Stomach smooth muscle (tissue), 2 donors: Measurements from ENCODE around the gene FEM1C.

Experiments
- H3K27ac ChIP-seq: one replicate; pipeline ENCODE4 v1.7.0; 2013; ENCODE audit warnings: mild to moderate bottlenecking, low read length, inconsistent platforms
- H3K27me3 ChIP-seq, 2 donors: one replicate each; pipeline ENCODE4 v1.7.0; 2013; ENCODE audit warnings: low read length in 2 of 2; ENCODE audit not compliant: insufficient read depth in 2 of 2, control insufficient read depth in 1 of 2
- H3K36me3 ChIP-seq, 2 donors: one replicate each; pipeline ENCODE4 v1.7.0; 2013; ENCODE audit warnings: low read length in 2 of 2; ENCODE audit not compliant: control insufficient read depth in 2 of 2, insufficient read depth in 2 of 2
- H3K4me1 ChIP-seq: one replicate; pipeline ENCODE4 v1.7.0; 2013; ENCODE audit warnings: low read length; ENCODE audit not compliant: control insufficient read depth, insufficient read depth
- H3K4me3 ChIP-seq, 2 donors: one replicate each; pipeline ENCODE4 v1.7.0; 2013; ENCODE audit warnings: low read length in 2 of 2
- H3K9ac ChIP-seq, 2 donors: one replicate each; pipeline ENCODE4 v1.7.0; 2013; ENCODE audit warnings: low read length in 2 of 2, mild to moderate bottlenecking in 1 of 2
- H3K9me3 ChIP-seq, 2 donors: one replicate each; pipeline ENCODE4 v1.7.0; 2013; ENCODE audit warnings: low read length in 2 of 2; ENCODE audit not compliant: control insufficient read depth in 2 of 2
- donor health status: healthy.
- donor health status: Pancreatic carcinoma.

FEM1C gene

DNA sequence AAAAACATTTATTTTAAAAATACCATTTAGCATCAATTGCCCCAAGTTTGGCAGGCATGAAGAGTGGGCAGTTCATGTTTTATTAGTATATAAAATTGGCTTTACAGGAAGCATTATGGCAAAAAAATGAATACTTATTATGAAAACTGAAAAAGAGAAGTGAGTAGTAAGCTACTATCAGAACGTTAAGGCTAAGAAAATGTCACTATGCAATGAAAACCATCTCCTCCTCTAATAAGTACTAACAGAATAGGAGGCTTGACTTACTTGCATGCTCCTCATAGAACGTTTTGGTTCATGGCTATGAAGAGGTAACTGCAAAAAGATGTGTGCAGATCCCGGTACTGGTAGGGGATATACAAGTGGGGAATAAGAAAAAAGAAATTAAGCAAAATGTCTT is 34.1 kb upstream of the FEM1C start:
- no peak overlapping the region for H3K9ac ChIP-seq
- no peak overlapping the region for H3K4me3 ChIP-seq
- H3K27ac ChIP-seq, result no peak overlapping the region
- H3K36me3 ChIP-seq, result peaks cover 0 to 4% of the 10 kb centered on the region in 2 donors
- no peaks in the 10 kb centered on the region for H3K4me1 ChIP-seq
- no peaks in the 10 kb centered on the region for H3K27me3 ChIP-seq
- no peaks in the 10 kb centered on the region for H3K9me3 ChIP-seq

DNA sequence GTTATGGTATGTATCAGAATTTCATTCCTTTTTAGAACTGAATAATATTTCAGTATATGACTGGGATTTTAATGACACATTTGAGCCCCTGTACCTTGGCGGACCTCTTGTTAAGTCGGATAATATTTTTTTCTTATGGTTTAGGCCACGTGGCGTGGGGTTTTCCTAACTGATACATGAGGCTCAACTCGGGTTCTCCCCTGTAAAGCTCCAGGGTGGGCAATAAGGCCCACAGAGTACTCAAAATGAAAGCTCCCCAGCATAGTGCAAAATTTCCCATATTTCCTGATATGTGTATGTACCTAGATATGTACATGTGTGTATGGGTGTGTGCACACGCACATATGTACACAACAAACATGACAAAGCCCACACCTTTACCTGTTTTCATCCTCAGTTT is 33.2 kb upstream of the FEM1C start:
- Histone ChIP-seq H3K9ac (no peak overlapping the region), H3K4me3 (no peak overlapping the region), H3K9me3 (no peaks in the 10 kb centered on the region), H3K36me3 (peaks cover 0 to 4% of the 10 kb centered on the region in 2 donors), H3K27me3 (no peaks in the 10 kb centered on the region), H3K4me1 (no peaks in the 10 kb centered on the region), H3K27ac (no peak overlapping the region)

DNA sequence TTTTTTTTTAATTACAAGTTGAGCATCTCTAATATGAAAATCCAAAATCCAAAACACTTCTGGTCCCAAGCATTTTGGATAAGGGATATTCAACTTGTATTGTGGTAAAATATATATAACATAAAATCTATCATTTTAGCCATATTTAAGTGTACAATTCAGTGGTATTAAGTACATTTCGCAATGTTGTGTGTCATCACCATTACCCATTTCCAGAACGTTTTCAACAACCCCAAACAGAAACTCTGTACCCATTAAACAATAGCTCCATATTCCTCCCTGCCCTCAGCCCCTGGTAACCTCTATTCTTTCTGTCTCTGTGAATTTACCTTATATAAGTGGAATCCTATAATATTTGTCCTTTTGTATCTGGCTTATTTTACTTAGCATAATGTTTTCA is 32.8 kb upstream of the FEM1C start:
- Histone ChIP-seq H3K4me1 (no peaks in the 10 kb centered on the region), H3K27me3 (no peaks in the 10 kb centered on the region), H3K9me3 (no peaks in the 10 kb centered on the region), H3K9ac (no peak overlapping the region), H3K4me3 (no peak overlapping the region), H3K27ac (no peak overlapping the region), H3K36me3 (peaks cover 0 to 4% of the 10 kb centered on the region in 2 donors)

DNA sequence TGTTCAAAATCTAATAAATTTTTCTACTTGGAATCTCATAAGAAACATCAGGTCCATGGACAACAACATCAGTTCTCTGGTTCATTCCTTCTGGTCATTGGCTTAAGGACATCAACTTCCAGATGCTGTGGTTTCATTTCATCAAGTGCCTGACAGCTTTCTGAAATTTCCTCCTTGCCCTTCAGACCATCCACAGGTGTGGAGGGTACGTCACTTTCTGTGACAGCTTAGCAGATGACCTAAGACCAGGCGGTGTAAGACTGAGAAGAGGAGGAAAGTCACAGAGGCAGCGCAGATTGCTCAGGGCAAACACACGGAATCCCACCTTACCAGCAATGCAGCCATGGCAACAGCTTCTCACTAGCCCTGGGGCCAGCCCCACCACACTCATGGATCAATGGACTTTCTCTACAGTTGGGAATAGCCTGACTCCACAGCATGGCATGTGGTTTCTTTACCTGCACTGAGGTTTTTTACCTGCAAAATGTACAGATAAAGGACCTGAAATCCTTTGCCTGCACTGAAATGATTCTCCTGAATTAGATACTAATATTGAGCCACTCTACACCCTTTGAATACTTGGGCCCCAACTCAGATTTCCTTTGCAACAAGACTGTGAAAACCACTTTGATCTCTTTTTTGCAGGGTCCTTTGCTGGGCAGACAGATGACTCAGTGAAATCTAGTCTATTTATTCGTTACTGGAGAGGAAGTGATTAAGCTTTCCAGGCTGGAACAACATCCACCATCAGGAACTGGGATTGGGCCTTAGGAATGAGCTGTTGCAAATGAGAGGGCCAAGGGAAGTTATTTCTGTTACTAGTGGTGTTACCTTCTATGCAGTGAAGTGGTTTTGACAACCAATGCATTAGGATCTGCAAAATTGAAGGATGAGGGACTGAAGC is 30.8 kb upstream of the FEM1C start:
- H3K4me3 ChIP-seq, result no peak overlapping the region
- H3K9ac ChIP-seq, result no peak overlapping the region

DNA sequence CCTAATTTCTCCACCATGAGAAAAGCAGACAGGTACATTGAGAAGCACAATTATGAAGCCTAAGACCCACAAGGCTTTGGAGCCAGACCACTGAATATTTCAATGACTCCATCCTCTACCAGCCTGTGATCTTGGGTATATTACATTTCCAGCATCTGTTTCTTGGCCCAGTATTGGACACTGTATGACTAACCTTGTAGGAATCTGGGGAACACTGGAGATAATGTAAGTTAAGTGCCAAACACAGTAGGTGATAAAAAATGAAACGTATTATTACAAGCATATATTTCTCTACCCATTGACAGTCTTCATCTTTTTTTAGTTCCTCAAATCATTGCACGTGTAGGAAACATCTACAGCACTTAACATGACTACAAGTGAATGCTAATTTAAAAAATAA is 28.6 kb upstream of the FEM1C start:
- Histone ChIP-seq H3K9ac (no peak overlapping the region), H3K4me1 (no peaks in the 10 kb centered on the region), H3K27ac (no peak overlapping the region), H3K27me3 (no peaks in the 10 kb centered on the region), H3K4me3 (no peak overlapping the region), H3K9me3 (no peaks in the 10 kb centered on the region), H3K36me3 (no peaks in the 10 kb centered on the region)

More for the DNA sequence above, 30.8 kb upstream of the FEM1C start:
- no peaks in the 10 kb centered on the region for H3K9me3 ChIP-seq
- no peak overlapping the region for H3K27ac ChIP-seq
- H3K36me3 ChIP-seq, result peaks cover 0 to 4% of the 10 kb centered on the region in 2 donors
- no peaks in the 10 kb centered on the region for H3K27me3 ChIP-seq
- H3K4me1 ChIP-seq, result no peaks in the 10 kb centered on the region

DNA sequence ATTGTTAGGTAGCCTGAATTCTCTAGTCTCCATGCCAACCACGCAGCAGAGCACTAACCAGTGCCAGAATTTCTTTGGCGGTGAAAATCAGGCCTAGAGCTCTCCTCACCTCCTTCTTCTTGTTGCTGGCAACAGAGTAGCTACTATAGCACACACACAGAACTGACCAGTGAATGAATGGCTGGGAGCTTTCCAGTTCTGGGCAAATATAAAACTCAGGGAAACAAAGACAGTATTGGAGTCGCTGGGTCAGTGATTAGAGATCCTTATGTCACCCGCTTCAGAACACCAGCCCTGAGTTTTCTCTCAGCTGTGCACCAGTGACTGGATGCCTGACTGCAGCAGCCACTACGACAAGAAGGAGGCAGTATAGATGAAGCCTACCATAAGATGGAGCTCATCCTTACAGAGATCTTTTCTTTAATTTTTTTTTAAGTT is 26.9 kb upstream of the FEM1C start:
- H3K4me1 ChIP-seq, result no peaks in the 10 kb centered on the region
- no peak overlapping the region for H3K27ac ChIP-seq
- H3K27me3 ChIP-seq, result no peaks in the 10 kb centered on the region
- H3K36me3 ChIP-seq, result no peaks in the 10 kb centered on the region
- H3K9ac ChIP-seq, result no peak overlapping the region
- H3K9me3 ChIP-seq, result no peaks in the 10 kb centered on the region
- H3K4me3 ChIP-seq, result no peak overlapping the region

DNA sequence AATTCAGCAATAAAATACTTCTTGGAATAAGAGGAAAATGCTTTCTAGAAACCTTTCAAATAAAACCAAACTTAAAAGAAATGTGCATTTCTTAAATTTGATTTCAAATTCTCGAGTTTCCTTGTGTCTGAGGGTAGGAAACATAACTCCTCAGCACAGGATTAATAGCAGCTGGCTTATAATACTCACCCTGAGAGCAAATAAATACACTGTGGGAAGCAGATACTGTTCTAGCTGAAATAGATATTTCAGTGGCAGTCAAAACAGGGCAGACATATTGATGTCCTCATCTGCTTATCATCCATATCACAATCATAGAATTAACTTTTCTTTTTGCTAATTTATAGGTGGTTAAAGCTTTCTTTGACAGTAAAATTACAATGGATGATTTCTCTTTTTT is 24.1 kb upstream of the FEM1C start:
- Histone ChIP-seq H3K36me3 (no peaks in the 10 kb centered on the region), H3K27me3 (no peaks in the 10 kb centered on the region), H3K4me1 (no peaks in the 10 kb centered on the region), H3K4me3 (no peak overlapping the region), H3K27ac (no peak overlapping the region), H3K9me3 (no peaks in the 10 kb centered on the region), H3K9ac (no peak overlapping the region)

DNA sequence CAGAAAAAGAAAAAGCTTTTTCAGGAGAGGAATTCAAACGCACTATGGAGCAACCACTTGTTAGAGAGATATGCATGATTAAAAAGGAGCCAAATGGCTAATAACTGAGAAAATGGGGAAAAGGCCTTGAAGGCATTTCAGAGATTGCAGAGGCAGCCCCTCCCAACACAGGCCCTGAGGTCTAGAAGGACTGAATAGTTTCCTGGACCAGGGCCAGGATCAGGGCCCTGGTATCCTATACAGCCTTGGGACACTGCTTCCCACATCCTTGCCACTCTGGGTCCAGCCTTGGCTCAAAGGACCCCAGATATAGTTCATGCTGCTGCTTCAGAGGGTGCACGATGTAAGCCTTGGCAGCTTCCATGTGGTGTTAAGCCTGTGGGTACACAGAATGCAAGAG is 20.7 kb upstream of the FEM1C start:
- H3K4me3 ChIP-seq, result no peak overlapping the region
- no peaks in the 10 kb centered on the region for H3K27me3 ChIP-seq
- H3K4me1 ChIP-seq, result no peaks in the 10 kb centered on the region
- H3K9me3 ChIP-seq, result no peaks in the 10 kb centered on the region
- H3K9ac ChIP-seq, result no peak overlapping the region
- no peaks in the 10 kb centered on the region for H3K36me3 ChIP-seq
- H3K27ac ChIP-seq, result no peak overlapping the region

DNA sequence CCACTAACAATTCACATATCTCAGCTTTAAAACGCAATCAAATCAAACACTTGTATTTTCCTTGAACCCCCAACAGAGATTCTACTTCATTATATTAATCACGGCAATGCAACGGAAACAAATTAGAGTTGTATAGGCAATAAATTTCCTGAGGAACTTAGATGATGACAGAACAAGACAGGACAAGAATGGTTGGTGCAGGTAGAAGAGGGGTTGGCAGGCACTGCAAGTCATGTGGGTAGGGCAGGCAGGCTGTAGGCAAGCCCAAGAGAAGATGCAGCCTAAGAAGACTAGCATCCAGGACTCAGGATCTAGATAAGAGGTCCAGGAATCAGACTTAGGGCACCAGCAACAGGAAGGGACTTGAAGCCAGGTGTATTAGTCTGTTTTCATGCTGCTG is 16.6 kb upstream of the FEM1C start:
- no peaks in the 10 kb centered on the region for H3K4me1 ChIP-seq
- H3K27me3 ChIP-seq, result no peaks in the 10 kb centered on the region

DNA sequence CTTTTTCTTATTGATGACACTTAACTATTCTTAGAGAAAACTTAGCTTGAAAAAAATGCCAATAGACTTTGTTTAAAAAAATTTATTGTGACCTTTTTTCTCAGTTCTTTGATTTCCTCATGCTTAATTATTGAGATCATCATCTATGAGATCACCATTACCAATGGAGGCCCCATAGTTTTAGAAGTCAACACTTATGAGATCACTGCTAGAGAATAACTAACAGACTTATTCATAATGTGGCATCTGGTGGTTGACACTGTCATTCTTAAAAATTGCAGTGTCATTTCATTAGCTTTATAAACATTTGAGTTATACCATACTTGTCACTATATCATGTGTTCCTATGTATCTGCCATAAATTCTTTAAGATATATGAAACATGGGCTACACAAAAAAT is 14.9 kb upstream of the FEM1C start:
- H3K27ac ChIP-seq, result no peak overlapping the region
- H3K36me3 ChIP-seq, result no peaks in the 10 kb centered on the region

More for the DNA sequence above, 16.6 kb upstream of the FEM1C start:
- Histone ChIP-seq H3K4me3 (no peak overlapping the region), H3K9me3 (no peaks in the 10 kb centered on the region), H3K36me3 (no peaks in the 10 kb centered on the region), H3K9ac (no peak overlapping the region), H3K27ac (no peak overlapping the region)

DNA sequence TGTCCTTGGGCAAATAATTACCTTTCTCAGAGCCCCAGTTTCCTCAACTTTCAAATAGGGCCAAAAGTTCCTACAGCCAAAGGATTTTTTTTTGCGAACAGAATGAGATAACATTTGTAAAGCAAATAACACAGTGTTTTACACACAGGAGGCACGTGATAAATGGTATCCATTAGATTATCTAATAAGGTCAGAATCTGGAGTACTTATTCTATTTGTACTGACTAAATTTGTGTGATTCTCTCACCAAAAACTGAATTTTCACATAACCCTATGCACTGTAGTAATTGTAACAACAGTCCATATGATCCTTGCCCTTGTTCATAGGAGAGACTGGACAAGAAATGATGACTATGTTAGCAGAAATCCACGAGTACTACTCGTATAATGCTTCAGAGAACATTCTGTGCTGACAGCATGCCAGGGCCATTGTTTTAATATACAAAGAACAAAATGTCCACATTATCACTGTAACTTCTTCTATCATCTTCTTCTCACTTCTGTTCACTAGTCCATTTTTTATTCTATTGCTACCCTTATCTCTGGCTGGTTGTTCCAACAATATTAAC is 13.9 kb upstream of the FEM1C start:
- Histone ChIP-seq H3K4me1 (no peaks in the 10 kb centered on the region), H3K4me3 (no peak overlapping the region), H3K9me3 (no peaks in the 10 kb centered on the region), H3K27ac (no peak overlapping the region), H3K36me3 (no peaks in the 10 kb centered on the region), H3K27me3 (no peaks in the 10 kb centered on the region), H3K9ac (no peak overlapping the region)

More for the DNA sequence above, 14.9 kb upstream of the FEM1C start:
- Histone ChIP-seq H3K9me3 (no peaks in the 10 kb centered on the region), H3K27me3 (no peaks in the 10 kb centered on the region), H3K9ac (no peak overlapping the region), H3K4me3 (no peak overlapping the region), H3K4me1 (no peaks in the 10 kb centered on the region)
